SK-N-SH (cell line): ENCODE data around the gene G6PD. TPM values are rescaled to one million over a fixed set of nuclear protein-coding genes. Genes with fewer than 3 reads are reported as not detected.

Source experiments
- CTCF ChIA-PET: fragments of 300-600, 350-600 bp; formaldehyde crosslinking; extraction: SDS; loops from one replicate; lab custom pipeline; 2021; lab: Yijun Ruan, JAX
- POLR2A ChIA-PET: fragments of 350-600 bp; sonication (Branson Sonifier 250); formaldehyde crosslinking; extraction: SDS; loops from one replicate; lab custom pipeline; 2020; ENCODE audit warnings: antibody characterized with exemption, inconsistent platforms; lab: Yijun Ruan, JAX
- DNase-seq: peaks from one replicate; pipeline ENCODE4 v3.0.0; 2012
- H2AFZ ChIP-seq: fragments of 200-600 bp; sonication (generic); 2 replicates; pipeline ENCODE4 v1.8.1; 2016; ENCODE audit warnings: antibody characterized with exemption, mild to moderate bottlenecking, low read depth
- H3F3A ChIP-seq: fragments of 200-600 bp; sonication (generic); replicated peaks from 2 replicates; pipeline ENCODE3; 2016; ENCODE audit warnings: antibody characterized with exemption, mild to moderate bottlenecking; ENCODE audit not compliant: insufficient read depth
- H3K27ac ChIP-seq, 2 experiments: fragments of 200-500 bp in 1 of 2; fragments of 200-600 bp in 1 of 2; sonication (Bioruptor generic) in 1 of 2; sonication (generic), shearing (Covaris generic) in 1 of 2; 2 replicates each; pipeline versions ENCODE4 v1.5.1 to v1.6.1; 2014 to 2016; ENCODE audit warnings: low read depth in 2 of 2, inconsistent platforms in 1 of 2, low read length in 1 of 2, mild to moderate bottlenecking in 1 of 2, mixed read lengths in 1 of 2
- H3K27me3 ChIP-seq: fragments of 200-600 bp; sonication (generic), shearing (Covaris generic); 2 replicates; pipeline ENCODE4 v1.6.1; 2016; ENCODE audit warnings: mixed run types; ENCODE audit not compliant: insufficient read depth
- H3K36me3 ChIP-seq, 2 experiments: fragments of 200-500 bp in 1 of 2; fragments of 200-600 bp in 1 of 2; sonication (Bioruptor generic) in 1 of 2; sonication (generic) in 1 of 2; replicated peaks in 1 of 2; 2 replicates each; pipeline versions ENCODE3 to v1.5.1; 2014 to 2016; ENCODE audit warnings: low read length in 1 of 2, mild to moderate bottlenecking in 1 of 2; ENCODE audit not compliant: insufficient read depth in 2 of 2, control insufficient read depth in 1 of 2
- H3K4me1 ChIP-seq, 2 experiments: fragments of 200-500 bp in 1 of 2; fragments of 200-600 bp in 1 of 2; sonication (Bioruptor generic) in 1 of 2; sonication (generic), shearing (Covaris generic) in 1 of 2; 2 replicates each; pipeline versions ENCODE4 v1.5.1 to v1.6.1; 2014 to 2016; ENCODE audit warnings: low read depth in 1 of 2, low read length in 1 of 2, mixed run types in 1 of 2; ENCODE audit not compliant: insufficient read depth in 2 of 2, control insufficient read depth in 1 of 2
- H3K4me2 ChIP-seq: fragments of 200-600 bp; sonication (generic), shearing (Covaris generic); 2 replicates; pipeline ENCODE4 v1.6.1; 2017; ENCODE audit warnings: mixed run types
- H3K4me3 ChIP-seq, 2 experiments: fragments of 200-500 bp in 1 of 2; fragments of 200-600 bp in 1 of 2; sonication (Bioruptor generic) in 1 of 2; sonication (generic), shearing (Covaris generic) in 1 of 2; 2 replicates each; pipeline versions ENCODE4 v1.5.1 to v1.8.1; 2014 to 2016; ENCODE audit warnings: low read depth in 2 of 2, inconsistent platforms in 1 of 2, low read length in 1 of 2, mild to moderate bottlenecking in 1 of 2, mixed read lengths in 1 of 2, moderate library complexity in 1 of 2
- H3K79me2 ChIP-seq: fragments of 200-600 bp; sonication (generic); 2 replicates; pipeline ENCODE4 v1.8.1; 2017; ENCODE audit warnings: mild to moderate bottlenecking; ENCODE audit not compliant: insufficient read depth
- H3K9ac ChIP-seq: fragments of 200-600 bp; sonication (generic); 2 replicates; pipeline ENCODE4 v1.6.1; 2017; ENCODE audit warnings: mixed run types
- H3K9me2 ChIP-seq: fragments of 200-600 bp; sonication (generic); 2 replicates; pipeline ENCODE4 v1.6.1; 2017; ENCODE audit warnings: mixed run types
- H3K9me3 ChIP-seq: fragments of 200-600 bp; sonication (generic); 2 replicates; pipeline ENCODE4 v1.6.1; 2017; ENCODE audit warnings: mixed run types, mild to moderate bottlenecking, moderate library complexity
- H4K20me1 ChIP-seq: fragments of 200-600 bp; sonication (generic); 2 replicates; pipeline ENCODE4 v1.6.1; 2017; ENCODE audit warnings: mild to moderate bottlenecking, mixed run types; ENCODE audit not compliant: insufficient read depth
- FOSL2 ChIP-seq: IDR thresholded peaks from 2 replicates; pipeline ENCODE4 v1.4.0; 2012; ENCODE audit warnings: low read depth, mild to moderate bottlenecking, moderate library complexity, borderline replicate concordance
- GATA2 ChIP-seq: sonication (generic); formaldehyde crosslinking; IDR thresholded peaks from 2 replicates; pipeline ENCODE4 v1.5.0; 2020; ENCODE audit warnings: mild to moderate bottlenecking, missing genetic modification reagents
- JUND ChIP-seq: IDR thresholded peaks from 2 replicates; pipeline ENCODE4 v1.4.0; 2012
- NRF1 ChIP-seq: IDR thresholded peaks from 2 replicates; pipeline ENCODE4 v1.6.1; 2012; ENCODE audit warnings: low read depth, mild to moderate bottlenecking, low read length
- PBX3 ChIP-seq: IDR thresholded peaks from 2 replicates; pipeline ENCODE4; 2012
- POLR2AphosphoS5 ChIP-seq: IDR thresholded peaks from 2 replicates; pipeline ENCODE4 v1.6.1; 2012; ENCODE audit warnings: low read depth, low read length
- RFX5 ChIP-seq: IDR thresholded peaks from 2 replicates; pipeline ENCODE4 v1.6.1; 2012; ENCODE audit warnings: mild to moderate bottlenecking, improper control_type of control experiment, low read length
- RXRA ChIP-seq: IDR thresholded peaks from 2 replicates; pipeline ENCODE4 v1.4.0; 2012; ENCODE audit warnings: low read depth, mild to moderate bottlenecking, borderline replicate concordance
- TCF12 ChIP-seq: IDR thresholded peaks from 2 replicates; pipeline ENCODE4 v1.4.0; 2012
- USF2 ChIP-seq: fragments of 150-350 bp; IDR thresholded peaks from 2 replicates; pipeline ENCODE4 v1.6.1; 2017; ENCODE audit warnings: antibody characterized with exemption, low read length, low read depth, borderline replicate concordance
- YY1 ChIP-seq: IDR thresholded peaks from 2 replicates; pipeline ENCODE4 v1.4.0; 2012; ENCODE audit warnings: low read depth, mild to moderate bottlenecking
- WGBS: methylation state at CpG from one replicate; pipeline ENCODE4 v1.1.6; 2017; ENCODE audit warnings: low lambda C conversion rate; 5-methylcytosine and 5-hydroxymethylcytosine counted together
- polyA plus RNA-seq, 3 experiments: library from polyadenylated mRNA; depleted of rRNA; stranded (reverse); fragments of >200 nt; gene quantifications; 2 replicates each; pipeline ENCODE4 v1.2.3, GENCODE V29; 2012

Gene G6PD
- polyA plus RNA-seq, 1 of the 3 experiments (the other 2 are of a cell fraction): 131 TPM

GRCh38 chrX:154532690-154533089 is 14.0 kb downstream of the G6PD start:
- no peak for DNase-seq
- Histone ChIP-seq H3K79me2 (peaks cover 7% of the 10 kb centered on the region; the same call in 1 of the 2 replicates), H3K4me2 (no peak overlapping the region), H3K4me1 (peaks cover 0 to 4% of the 10 kb centered on the region in 2 experiments; a peak in 1 of 4 replicates), H3K9me2 (no peaks in the 10 kb centered on the region), H2AFZ (no peak overlapping the region), H3K9ac (no peak overlapping the region), H3K36me3 (peaks cover 0 to 20% of the 10 kb centered on the region in 2 experiments), H3K4me3 (no peak overlapping the region), H4K20me1 (no peaks in the 10 kb centered on the region), H3F3A (no peaks in the 10 kb centered on the region), H3K9me3 (no peaks in the 10 kb centered on the region), H3K27ac (no peak overlapping the region), H3K27me3 (no peaks in the 10 kb centered on the region; the same call in 1 of the 2 replicates)
- no peak for TF ChIP-seq TCF12
- TF ChIP-seq PBX3: no peak
- TF ChIP-seq RXRA: no peak
- no peak for TF ChIP-seq USF2
- TF ChIP-seq RFX5: no peak
- no peak for TF ChIP-seq FOSL2
- TF ChIP-seq YY1: no peak
- no peak for TF ChIP-seq GATA2 (CRISPR knock-in tag)
- no peak for TF ChIP-seq POLR2AphosphoS5
- no peak for TF ChIP-seq JUND
- POLR2A ChIA-PET: interaction anchor here (0.6 to 2.2 kb wide), 2 partner anchors 117 to 134 kb away, joined by 6 to 9 read pairs; partner anchors contain the start of gene RPL10
- CTCF ChIA-PET: interaction anchor here (1.7 to 1.8 kb wide), 2 partner anchors 134 to 1591 kb away, joined by 4 to 10 read pairs; partner anchors contain the start of gene RPL10
- 50% methylated on average over 9 of the region's 23 CpGs for WGBS

- no peak overlapping the region for H3K4me3 ChIP-seq
- WGBS: 22% methylated on average over 13 of the region's 16 CpGs
- H3K27me3 ChIP-seq: no peaks in the 10 kb centered on the region; the same call in 1 of the 2 replicates
- H3K4me1 ChIP-seq: peaks cover 4 to 7% of the 10 kb centered on the region in 2 experiments; a peak in 2 of 4 replicates
- H3F3A ChIP-seq: peaks cover 4% of the 10 kb centered on the region
- peaks cover 0 to 20% of the 10 kb centered on the region in 2 experiments for H3K36me3 ChIP-seq
- H4K20me1 ChIP-seq: no peaks in the 10 kb centered on the region
- ChIA-PET CTCF (interaction anchor here (0.6 to 1.7 kb wide), 4 partner anchors 65 to 1590 kb away, joined by 3 to 4 read pairs (median 3); no protein-coding TSS in a partner anchor), POLR2A (interaction anchor here (0.6 to 2.2 kb wide), 2 partner anchors 133 to 1022 kb away, joined by 3 to 9 read pairs; partner anchors contain the start of gene RPL10)
- no peaks in the 10 kb centered on the region for H3K79me2 ChIP-seq
- H3K9me3 ChIP-seq: no peaks in the 10 kb centered on the region
- no peak overlapping the region for H3K4me2 ChIP-seq
- H3K9me2 ChIP-seq: no peaks in the 10 kb centered on the region
- peak; percentile 31; the same call in 1 of the 2 replicates for TF ChIP-seq TCF12
- TF ChIP-seq NRF1: no peak
- TF ChIP-seq FOSL2: peak; percentile 52; the same call in 1 of the 2 replicates
- TF ChIP-seq, all 33 proteins: peak for 2
- no peak overlapping the region for H3K9ac ChIP-seq
- H2AFZ ChIP-seq: no peak overlapping the region
- DNase-seq: no peak
- H3K27ac ChIP-seq: peak overlapping the region in 1 of 2 experiments; percentile 35; a peak in 1 of 4 replicates
Observed at GRCh38 chrX:154531626-154532025, 15.0 kb downstream of the G6PD start.
